Measurements from ENCODE around the gene RDH5.

The RDH5 gene

DNA sequence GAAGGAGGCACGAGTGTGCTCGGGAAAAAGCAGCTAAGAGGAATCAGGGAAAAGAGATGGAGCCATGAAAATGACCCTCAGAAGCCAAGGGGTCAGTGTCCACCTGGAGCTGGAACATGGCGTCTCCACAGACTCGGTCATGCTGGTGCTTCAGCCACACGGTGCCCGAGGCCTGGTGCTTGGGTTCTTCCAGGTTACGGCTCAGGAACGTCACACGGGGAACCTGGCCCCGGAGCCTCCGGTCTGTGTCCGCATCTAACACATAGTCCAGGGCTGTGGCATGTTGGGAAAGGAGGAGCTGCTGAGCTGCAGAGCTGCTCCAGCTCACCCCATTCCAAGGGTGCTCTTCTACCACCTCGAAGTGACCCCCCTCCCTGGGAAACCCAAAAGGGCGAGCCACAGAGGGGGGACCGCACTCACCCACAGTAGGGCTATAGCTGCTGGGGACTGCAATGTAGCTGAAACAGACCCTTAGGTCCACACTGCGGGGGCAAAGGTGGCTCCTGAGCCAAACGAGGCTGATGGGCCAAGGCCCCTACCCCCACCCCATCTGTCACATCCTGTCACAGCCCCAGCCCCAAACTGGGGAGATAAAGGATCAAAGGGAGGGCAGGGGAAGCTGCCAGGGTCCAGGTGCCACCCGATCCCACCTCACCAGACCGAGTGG lies 23.3 kb upstream of the RDH5 start:
- no peak for DNase-seq

DNA sequence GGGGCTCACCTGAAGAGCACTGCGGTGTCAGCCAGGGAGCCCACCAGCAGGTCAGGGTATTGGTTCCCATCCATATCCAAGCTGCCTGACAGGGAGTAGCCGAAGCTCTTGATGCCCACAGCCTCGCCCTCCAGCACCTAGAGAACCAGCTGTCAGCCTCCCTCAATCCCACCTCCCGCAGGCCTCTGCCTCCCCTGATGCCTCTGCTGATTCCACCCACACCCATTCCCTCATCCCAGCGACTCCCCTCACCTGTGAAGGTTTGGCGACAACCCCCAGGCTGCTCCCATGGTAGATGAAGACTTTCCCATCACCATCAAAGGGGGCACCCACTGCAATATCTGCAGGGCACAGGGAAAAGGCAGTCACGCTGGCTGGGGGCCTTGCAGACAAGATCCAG lies 22.5 kb upstream of the RDH5 start:
- DNase-seq: no peak

DNA sequence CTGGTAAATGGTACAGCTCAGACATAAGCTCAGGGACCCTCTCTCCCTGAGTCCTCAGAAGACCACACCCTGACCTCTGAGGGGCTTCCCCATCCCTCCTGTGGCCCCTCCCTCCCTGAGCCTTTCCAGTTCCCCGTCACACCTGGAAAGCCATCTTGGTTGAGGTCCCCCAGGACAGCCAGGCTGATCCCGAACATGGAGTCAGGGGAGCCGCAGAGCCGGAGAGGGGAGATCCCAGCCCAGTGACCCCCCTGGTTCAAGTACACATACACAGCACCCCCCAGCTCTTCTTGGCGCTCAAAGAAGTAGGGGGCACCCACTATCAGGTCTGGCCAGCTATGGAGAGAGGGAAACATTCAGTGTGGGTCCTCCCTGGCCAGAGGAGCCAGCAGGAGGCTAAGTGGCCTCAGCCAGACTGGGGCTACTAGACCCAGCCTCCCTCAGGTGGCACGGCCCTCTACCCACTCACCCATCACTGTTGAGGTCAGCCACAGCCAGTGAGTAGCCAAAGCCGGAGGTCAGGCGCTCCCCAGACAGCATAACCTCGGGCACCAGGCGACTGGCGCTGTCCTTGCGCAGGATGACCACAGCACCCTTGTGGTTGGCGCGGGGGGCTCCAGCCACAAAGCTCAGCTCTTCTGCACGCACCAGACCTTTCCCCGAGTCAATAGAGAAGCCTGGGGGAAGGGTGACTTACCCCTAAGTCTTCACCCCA lies 21.8 kb upstream of the RDH5 start:
- no peak for DNase-seq

DNA sequence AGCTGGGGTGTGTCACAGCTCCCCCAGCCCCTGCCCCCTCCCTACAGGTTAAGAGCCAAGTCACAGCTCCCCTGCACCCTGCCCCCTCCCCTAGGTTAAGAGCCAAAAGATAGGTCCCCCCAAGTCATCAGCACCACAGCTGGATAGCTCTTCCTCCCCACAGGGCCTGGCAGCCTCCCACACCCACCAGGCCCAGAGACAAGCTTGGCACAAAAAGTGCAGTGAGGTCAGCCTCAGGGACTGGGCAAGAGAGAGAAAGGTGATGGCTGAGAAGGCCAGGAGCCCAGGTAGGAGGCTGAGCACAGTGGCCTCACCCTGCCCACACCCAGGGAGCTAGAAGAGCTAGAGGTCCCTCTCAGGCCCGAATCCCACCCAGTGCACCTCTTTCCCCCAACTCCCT lies 21.2 kb upstream of the RDH5 start:
- DNase-seq: no peak

DNA sequence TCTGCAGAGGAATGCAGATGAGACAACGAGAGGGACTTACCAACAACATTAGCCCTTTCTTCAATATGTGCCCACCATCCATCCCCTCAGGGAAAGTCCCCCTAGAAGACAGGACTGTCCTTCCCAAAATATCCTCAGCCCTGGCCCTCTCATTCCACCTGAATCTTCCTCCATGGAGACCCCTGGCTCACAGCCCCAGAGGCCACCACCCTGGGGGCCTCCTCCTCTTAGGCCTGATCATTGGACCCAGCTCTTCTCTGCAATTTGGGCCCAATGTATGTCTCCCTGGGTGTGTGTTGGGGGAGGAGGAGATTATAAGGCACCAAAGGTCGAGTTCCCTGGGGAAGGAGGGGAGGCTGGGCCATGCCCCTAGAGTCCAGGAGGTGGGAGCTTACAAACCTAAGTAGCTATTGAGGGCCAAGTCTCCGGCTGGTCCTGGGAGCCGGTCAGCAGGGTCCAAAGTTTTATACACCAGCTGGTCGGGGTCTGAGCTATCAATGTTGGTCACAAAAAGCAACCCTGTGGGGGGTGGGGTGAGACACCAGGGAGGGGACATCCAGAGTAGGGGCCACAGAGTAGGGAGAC lies 20.6 kb upstream of the RDH5 start:
- DNase-seq: no peak

DNA sequence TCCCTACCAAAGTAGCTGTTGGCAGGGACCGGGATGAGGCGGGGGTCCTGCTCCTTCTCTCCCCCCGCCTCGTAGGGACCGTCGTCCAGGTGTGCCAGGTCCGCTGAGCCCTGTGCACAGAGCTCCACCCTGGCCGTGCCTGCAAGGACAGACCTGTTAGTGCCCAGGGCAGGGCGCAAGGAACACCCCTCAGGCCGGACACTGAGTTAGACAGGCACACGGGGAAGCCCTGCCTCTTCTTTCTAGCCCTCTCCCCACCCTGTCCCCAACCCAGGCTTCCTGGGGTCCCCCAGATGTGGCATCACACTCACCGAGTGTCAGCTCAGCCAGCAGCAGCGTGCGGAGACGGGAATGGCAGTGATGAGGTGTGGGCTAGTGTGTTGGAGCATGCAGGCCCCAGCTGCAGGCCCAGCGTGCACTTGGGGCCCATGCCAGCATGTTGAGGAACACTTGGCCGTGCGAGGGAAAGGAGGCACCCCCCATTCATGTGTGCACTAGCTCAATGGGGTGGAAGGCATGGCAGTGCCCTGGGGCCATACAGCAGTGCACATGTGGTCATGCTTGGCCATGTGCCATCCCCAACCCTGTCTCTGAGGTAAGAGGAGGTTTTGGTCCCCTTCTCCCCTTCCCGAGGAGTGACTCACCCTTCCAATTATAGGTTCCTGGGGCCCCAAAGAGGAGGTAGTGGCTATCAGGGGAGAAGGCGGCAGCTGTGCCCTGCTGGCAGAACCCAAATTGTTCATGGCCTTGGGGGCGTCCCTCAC lies 19.8 kb upstream of the RDH5 start:
- DNase-seq: no peak

DNA sequence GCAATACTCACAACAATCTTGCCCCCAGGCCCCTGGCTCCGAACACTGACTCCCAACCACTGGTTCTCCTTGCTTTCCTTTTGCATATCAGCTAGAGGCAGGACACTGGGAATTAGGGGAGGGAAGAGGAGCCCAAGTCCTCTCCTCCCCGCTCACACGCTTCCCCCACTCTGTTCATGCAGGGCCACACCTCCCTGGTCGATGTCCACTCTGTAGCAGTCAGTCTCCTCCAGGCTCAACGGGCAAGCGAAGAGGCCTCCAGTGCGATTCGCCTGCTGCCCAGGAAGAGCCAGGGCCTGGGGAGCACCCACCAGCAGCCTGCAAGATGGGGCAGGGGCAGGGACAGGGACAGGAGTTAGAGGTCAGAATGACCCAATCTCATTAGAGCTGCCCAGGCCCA lies 17.3 kb upstream of the RDH5 start:
- DNase-seq: no peak

DNA sequence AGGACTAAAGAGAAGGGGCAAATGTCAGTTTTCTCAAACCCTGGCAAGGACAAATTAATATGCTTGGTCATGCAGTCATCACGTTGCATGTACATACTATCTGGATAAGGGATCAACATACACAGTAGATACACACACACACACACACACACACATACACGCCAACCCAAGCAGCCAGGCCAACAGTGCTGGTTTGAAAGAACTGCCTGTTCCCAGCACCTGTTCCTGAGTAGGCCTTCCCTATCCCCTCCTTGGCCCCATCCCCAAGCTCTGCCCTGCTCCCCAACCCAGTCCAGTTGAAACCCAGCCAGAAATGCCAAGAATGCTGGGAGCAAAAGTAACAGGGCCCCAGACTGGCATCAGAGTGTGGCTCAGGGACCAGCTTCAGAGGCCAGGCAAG lies 16.9 kb upstream of the RDH5 start:
- DNase-seq: no peak

DNA sequence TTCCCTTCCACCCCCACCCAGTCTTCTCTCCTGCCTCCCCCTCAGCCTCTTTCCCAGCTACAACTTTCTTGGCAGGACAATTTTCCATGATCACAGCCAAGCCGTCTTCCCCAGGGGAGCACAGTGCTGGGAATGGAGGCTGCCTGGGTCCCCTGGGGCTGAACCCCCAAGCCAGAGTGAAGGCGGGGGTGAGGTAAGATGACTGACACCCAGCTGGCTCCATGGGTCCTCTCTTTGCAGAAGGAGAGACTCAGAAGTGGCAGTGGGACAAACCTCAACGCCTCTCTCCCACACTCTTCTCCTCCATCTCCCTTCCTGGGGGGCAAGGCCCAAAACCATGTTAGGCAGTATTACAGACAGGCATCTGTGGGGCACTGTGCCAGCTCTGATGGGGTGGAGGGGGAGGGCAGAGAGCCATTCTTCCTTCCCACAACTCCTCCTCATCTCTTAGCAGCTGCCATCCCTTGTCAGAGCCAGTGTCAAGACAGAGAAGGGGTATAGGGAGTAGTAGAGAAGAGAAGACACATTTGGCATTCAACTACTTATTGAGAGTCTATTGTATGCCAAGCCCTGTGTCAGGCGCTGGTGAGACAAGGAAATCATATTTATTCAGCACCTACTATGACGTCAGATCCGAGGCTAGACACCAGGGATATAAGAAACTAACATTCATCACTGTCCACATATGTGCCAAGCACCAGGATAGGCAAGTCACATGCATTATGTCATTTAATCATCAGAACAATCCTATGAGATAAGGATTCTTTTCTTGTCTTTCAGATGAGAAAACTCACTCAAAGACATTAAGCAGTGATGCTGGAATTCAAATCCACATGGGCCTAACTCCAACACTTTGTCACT lies 16.1 kb upstream of the RDH5 start:
- DNase-seq: no peak

DNA sequence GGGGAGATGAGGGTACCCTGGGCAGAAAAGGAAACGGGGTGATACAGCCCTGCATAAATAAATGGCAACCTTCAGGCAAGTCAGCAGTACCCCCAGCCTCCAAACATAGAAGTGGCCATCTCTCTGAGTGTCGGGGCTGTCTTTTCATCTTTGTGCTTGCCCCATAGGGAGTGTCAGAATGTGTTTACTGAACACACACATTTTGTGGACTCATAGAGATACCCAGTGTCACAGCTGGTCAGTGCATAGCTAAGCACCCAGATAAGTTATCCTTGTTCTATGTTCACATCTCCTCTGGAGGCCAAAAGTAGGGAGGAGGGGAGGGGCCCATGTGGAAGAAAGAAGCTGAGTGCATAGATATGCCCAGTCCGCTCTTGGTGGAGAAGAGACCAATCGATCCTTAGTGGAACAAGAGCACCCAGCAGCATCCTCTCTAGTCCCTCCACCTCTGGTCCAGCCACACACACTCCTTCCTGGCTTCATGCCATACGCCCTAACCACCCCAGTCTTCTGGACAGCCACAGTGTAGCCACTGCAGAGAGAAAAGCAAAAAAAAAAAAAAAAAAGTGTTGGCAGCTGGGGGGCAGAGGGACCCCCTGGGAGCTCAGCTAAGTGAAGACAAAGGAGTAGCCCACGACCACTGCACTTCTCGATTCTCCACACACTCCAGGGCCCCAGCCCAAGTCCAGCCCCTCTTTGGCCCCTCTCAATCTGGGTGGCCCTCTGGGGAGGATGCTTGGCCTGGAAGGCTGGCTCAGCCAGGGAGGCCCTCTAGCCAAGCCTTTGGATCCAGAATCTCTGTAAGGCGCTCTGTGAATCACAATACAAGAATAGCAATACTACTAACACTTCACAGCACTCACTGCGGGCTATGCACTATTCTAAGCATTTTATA lies 15.1 kb upstream of the RDH5 start:
- DNase-seq: no peak

DNA sequence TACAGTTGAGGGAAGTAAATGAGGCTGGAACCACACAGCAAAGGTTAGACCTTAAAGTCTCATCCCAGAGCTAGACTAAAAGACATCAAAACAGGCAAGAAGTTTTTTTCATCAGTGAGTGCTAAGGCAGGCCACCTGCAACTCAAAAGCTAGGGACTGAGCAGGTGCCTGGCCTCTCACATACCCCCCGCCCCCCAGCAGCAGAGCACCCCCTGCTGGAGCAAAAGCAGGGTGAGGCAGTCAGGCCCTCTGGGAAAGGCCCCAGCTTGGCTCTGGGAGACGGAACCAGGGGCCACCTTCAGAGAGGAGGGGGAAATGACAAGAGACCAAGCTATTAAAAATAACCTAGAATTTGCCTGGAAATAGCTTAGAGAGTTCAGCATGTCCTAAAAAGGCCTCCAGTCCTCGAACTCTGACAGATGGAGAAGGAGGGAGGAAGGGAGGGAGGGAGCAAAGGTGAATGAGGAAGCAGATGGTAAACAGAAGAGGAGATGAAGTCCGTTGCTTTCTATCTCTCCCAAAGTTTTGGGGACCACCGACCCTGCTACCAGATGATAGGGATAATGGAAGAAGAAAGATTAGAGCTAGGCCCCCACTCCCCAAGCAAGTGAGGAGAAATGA lies 14.3 kb upstream of the RDH5 start:
- DNase-seq: no peak

DNA sequence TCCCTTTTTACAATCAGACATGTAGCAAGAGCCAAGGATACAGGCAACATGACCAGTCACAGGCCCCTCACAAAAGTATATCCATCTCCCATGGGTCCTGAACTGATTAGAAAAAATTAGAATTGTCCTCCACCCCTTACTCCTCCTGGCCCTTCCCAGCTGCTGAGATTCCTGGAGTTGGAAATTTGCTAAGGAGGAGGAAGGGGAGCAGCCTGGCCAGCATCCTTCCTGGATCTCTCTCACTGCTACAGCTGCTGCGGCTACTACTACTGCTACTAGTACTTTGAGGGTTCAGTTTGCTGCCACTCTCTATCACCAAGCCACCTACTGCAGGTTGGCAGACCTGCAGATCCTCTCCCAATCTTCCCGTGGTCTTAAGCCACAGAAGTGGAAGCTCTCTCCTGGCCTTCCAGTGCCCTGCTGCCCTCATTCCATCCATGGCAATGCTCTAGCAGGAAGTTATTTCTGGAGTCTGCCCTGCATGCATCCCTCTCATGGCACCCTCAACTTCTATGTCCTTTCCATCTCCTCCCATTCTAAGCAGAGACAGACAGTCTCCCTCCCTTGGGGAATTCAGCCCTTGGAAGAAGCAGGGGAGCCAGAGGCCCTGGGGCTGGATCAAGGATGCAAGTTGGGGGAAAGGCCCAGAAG lies 13.5 kb upstream of the RDH5 start:
- no peak for DNase-seq

DNA sequence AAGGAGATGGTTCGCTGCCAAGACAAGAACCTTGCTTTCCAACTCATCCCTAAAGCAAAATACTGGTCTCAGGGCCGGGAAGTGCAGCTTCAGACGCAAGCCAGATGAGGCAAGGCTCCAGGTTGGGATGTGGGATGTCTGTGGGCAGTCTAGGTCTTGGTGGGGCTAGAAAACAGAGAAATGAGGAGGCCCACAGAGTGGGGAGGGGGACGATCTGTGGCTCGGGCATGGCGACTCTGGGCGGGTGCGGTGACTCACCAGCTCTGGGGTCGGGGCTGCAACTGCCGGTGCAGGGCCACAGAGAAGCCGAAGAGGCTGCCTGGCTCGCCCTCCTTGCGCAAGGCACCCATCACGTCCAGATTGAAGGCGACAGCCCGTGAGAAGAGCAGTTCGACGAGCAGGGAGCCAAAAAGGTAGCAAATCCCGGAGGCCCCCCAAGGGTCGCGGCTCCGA lies 12.9 kb upstream of the RDH5 start:
- DNase-seq: no peak

DNA sequence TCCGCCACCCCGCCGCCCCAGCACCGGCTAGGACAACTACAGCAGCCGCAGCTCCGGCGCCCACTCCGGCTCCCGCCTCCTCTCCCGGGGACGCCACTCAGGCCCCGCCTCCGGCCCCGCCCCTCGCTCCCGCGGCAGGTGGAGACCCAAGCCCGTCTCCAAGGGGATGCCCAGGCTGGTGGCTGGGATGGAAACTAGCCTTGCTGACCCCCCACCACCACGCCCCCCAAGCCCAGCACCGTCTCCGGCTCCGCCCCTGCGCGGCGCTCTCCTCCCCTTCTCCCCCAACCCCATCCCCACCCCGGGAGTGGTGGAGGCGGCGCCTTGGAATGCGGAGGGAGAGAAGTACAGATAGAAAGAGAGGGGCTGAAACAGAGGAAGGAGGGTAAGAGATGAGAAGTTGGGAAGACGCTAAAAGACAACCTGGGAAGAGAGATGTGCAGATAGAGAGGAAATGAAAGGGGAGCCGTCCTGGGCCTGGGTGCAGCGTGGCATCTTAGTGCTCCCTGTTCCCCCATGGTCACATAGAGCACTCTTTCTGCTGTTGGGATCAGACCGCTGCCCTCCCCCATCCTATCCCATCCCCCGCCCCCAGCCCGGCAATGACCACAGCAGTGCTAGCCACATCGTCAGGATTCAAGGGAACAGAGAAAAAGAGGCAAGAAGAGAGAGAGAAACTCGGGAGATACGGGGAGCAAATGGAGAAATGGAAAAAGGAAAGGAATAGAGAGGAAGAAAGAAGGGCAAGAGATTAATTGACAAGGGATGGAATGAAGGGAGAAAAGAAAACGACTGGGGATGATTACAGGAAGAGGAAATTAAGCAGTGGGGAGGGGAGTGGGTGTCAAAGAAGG lies 12.1 kb upstream of the RDH5 start, which contains the start of gene ITGA7:
ITGA7 (minus strand) TSS at position 64 of the 854 bp plus-strand sequence. CDS start 222 bp downstream, outside the sequence.
- no peak for DNase-seq

DNA sequence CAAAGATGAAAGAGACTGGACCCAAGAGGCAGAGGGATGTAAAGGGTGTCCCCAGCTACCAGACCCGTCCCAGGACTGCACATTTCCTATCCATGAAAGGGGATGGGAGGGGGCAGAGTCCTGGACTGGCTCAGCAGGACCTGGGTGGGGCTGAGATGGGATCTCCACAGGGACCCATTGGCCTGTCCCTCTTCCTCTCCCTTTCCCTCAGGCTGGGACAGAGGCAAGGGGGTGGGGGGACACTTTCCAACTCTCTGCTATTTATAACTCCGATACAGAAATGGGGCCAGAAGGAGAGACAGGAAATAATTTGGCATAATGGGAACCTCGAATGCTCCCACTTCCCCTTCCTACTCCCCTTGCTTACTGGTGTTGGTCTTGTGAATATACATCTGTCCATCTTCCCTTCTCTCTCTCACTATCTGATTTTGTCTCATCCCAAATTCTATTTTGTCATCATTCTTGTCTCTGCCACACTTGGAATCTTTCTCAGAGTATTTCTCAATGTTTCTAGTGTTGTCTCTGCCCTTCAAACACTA lies 11.4 kb upstream of the RDH5 start:
- no peak for DNase-seq

DNA sequence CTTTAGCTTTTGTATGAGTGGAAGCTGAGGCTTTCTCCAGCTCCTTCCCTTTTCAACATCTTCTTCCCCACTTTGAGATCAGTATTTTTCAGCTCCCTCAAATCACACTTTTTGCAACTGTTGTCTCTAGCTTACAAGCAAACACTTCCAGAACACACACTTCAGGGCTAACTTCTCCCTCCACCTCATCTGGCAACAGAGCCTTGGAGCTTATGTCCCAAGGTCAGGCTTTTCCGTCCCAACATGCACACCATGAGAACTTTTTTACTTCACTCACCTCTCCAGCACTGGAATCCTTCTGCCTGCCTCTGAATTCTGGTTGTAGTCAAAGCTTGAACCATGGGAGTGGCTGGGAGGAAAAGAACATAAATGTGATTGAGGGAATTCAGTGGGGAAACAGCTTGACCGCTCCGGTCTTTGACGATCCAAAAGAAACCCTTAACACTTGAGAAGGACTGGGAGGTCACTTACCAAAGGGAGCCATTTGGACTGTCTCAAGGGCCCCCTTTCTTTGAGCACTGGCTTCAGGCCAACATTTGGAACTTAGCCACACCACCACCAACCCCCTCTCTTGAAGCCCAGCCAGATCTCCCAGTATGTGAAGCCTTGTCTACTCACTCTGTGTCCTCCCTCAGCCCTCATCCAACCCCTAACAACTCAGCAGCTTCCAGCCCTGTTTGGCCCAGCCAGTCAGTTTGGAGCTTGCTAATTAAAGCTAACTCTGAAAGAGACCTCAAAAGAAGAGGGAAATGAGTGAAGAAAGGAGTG lies 8.2 kb upstream of the RDH5 start:
- no peak for DNase-seq

DNA sequence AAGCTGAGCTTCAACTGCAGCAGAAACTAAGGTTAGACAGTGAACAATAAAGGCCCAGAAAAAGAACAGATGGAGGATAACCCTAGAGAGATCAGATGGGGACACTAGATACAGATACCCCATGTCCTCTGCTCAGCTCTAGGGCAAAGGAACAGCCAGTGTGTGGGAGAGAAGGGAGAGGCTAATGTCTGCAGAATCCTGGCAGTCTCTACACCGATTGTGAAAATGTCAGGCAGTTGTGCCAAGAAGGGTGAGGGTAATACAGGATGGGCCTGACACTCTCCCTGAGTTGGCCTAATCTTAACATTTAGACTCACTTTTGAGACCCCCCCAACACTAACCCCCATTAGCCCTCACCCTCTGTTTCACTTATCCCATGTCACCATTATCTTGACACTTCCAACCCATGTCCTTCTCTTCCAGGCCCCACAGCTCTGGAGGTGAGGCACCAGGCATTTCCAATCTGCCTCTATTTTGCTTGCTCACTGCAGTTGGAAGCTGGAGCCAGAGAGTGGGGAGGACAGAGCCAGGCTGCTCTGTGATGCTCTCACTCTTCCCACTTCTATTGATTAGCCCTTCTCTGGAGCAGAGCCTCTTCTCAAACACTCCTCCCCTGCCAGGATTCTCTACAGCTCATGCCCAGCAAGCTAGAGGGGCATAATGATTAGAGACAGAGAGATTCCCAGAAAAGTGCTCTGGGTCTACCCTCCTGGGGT lies 7.3 kb upstream of the RDH5 start:
- DNase-seq: no peak

DNA sequence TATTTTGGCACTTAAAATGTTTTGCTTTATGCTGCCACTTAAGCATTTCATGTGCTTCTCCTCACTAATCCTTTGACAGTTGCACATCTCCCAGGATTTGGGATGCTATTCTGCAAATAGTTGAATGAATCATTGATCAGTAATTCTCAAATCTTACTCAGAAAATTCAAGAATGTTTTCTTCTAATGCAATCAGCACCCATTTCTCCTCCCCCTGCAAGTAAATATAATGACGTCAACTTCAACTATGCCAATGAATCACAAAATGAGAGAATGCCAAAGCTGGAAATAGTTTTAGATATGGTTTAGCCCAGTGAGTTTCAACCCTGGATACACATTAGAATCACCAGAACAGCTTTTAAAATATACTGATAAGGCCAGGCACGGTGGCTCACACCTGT lies 6.5 kb upstream of the RDH5 start:
- DNase-seq: no peak
